NCI-H2227 (cell line): ENCODE data around the gene CUL2.
A peak's percentile ranks its signal among the peaks of the same experiment; 100 is the strongest.
"Not testable (repeated sequence)": the region's sequence is repeated elsewhere in the genome, so short reads cannot be mapped to it uniquely, and the experiment has no call there.

Experiments
- DNase-seq: peaks from one replicate; lab custom pipeline; 2025; ENCODE audit not compliant: unreplicated experiment; lab: John Stamatoyannopoulos, UW

Gene CUL2

DNA sequence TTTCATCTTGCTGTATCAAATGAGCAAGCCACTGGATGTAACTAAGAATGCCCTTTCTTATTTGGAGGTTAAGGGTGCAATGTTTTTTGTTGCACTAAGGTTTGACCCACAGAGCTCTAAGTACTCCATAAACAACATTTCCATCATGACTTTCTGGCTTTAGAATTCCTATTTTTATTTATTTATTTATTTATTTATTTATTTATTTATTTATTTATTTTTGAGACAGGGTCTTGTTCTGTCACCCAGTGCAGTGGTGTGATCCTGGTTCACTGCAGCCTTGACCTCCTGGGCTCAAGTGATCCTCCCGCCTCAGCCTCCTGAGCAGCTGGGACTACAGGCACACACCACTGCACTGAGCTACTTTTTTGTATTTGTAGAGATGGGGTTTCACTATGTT is 9.9 kb downstream of the CUL2 start:
- not testable (repeated sequence) for DNase-seq

GRCh38 chr10:35079763-35080162 is 10.4 kb downstream of the CUL2 start:
- DNase-seq: no peak

DNA sequence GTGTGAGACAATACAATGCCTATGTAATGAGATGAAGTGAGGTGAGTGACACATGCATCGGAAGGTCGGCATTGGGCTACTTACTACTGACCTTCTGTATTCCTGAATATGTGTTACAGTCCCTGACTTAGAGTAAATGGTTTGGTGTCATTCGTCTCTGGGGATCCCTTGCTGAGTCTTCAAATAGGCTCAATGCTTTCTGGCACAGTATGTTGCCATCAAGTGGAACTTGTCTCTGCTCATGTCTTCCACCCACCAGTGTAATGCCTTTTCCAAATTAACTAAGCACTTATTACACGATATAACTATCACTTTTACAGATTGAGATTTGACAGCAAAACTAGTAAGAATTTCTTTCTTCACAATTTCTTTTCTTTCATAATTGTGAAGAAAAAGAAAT is 10.9 kb downstream of the CUL2 start:
- DNase-seq: no peak

DNA sequence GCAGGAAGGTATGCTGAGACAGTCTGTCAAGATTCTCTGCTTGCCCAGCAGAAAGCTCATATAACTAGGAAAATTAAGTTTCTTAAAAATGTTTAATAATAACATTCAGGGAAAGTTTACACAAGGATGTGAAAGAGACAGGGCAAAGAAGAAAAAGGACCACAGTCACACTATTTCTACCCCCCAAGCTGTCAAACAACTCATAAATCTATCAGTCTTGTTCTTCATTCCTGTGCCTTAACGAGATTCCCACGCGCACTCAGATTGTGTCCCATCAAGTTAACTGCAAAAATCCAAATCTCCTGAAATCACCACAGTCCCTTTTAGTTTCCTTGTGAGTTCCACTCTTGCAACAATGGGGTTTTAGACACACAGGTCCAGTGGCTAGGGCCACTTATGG is 14.9 kb downstream of the CUL2 start:
- no peak for DNase-seq

- no peak for DNase-seq
These were observed 15.9 kb downstream of the CUL2 start for GRCh38 chr10:35074266-35074665.

DNA sequence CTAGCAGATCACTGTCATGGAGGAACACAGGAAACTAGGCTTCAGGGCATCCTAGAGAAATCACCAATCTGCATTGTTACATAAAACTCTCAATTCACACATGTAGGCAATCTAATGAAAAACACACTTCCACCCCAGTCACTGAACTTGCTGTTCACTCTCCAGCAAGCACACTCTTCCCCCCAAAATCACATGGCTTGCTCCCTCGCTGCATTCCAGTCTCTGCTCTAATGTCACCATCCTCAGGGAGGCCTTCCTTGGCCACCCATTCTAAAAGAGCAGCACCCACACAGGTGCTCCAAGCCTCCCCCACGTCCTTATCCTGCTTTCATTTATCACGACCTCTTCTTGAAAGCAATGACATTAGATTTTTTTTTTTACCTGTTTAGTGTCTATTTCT is 19.6 kb downstream of the CUL2 start:
- DNase-seq: no peak

DNA sequence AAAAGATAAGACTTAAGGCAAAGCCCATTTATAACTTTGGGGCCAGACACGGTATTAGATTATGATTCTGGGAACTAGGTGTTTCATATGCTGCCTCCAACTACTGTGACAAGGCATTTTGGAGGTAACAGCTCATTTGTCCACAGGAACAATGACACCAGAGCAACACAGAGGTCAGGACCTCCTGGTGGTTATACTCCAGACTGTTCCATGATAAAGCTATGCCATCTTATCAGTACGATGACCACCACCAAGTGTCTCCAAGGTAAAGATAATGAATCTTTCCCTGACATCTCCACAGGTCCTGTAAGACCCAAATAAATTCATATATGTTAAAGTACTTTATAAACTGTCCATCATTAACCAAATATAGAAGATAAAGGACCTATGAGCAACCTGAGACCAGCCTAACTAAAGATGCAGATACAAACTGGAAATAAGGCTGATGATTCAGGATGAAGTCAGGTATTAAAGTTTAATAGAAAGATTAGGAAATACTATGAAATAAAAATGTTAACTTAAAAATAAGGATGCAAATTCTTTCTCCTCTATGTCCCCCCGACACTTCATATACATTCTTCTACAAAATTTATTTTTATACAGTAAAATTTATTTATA is 26.2 kb downstream of the CUL2 start:
- DNase-seq: no peak

DNA sequence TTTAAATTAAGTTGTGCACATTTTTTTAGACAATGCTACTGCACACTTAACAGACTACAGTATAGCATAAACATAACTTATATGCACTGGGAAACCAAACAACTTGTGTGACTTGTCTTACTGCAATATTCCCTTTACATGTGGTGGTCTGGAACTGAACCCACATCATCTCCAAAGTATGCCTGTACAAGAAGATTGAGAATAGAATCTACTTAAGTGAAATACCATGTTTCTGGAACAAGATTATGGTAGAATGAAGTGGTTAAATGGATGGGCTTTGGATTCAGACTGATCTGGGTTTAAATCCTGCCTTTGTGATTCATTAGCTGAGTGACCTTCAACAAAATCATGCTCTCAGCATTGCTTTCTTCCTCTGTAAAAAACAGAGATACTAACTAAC is 30.7 kb downstream of the CUL2 start:
- DNase-seq: no peak

- DNase-seq: no peak
These were observed 31.5 kb downstream of the CUL2 start for GRCh38 chr10:35058686-35059085.

DNA sequence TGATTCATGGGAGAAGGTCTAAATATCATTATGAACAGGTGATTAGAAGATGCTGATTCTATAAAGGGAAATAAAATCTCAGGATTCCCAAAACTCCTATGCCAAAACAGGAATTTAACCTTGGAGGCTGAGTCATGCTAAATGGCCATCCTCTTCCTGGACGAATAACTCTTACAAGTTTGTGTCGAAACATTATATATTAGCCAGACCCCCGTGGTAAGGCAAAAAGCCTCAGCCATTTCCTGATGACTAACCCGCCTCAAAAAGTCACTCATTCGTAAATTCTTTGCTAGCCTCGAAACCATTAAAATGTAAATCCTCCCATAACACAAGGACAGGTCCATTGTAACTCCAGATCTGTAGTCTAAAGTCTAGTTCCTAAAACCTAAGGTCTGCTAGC is 32.0 kb downstream of the CUL2 start:
- no peak for DNase-seq

- no peak for DNase-seq
These were observed 33.5 kb downstream of the CUL2 start for GRCh38 chr10:35056686-35057085.

DNA sequence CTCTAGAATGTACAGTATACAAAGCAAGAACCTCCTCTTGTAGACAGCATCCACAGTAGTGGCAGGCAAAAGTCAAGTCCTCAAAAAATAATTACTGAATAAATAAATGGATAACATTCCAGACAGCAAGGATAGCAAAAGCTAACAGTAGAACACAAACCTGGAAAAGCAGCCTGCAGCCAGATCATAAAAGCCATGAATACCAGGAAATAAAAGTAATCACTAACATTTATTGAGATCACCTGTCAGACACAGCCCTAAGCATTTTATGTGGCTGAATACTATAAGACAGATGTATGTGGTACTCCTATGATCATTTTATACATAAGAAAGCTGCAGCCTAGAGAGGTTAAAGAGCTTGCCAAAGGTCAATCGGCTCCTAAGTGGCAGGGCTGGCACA is 34.0 kb downstream of the CUL2 start:
- DNase-seq: no peak

DNA sequence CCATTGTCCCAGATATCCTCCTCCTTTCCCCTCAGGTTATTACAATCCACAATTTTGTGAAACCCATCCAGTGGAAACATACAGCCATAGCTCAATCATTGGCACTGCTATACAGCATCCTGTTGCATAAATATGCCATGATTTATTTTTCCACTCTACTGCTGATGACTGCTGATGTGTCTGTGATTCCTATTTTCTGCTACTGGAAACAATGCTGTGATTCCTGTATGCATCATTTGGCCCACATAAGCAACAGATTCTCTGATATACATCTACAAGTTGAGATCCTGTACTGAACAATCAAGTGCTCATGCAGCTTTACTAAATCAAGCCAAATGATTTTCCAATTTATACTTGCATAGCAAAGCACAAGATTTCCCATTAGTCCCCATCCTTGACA is 39.6 kb downstream of the CUL2 start:
- no peak for DNase-seq

DNA sequence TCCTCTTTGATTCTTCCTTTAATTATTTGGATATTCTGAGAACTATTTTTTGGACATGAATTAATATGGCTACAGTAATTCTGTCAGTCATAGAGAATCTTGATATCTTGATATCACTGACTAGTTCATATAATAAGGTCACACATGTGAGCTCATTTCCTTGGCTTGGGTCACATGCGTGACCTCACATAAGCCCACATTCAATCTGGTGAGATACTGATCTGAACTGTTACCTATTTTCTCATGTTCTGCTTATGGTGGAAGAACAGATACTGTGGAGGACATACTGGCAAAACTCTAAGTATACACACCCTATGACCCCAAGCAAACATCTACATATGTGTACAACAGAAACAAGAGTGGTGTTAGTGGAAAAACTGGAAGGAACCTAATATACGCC is 44.1 kb downstream of the CUL2 start:
- DNase-seq: no peak

DNA sequence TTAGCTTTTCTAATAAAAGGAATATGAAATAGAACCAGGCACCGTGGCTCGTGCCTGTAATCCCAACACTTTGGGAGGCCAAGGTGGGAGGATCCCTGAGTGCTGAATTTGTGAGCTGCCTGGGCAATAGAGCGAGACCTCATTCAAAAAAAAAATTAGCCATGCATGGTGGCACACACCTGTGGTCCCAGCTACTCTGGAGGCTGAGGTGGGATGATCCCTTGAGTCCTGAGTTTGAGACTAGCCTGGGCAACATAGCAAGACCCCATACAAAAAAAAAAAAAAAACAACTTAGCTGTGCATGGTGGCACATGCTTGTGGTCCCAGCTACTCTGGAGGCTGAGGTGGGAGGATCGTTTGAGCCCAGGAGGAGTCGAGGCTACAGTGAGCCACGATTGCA is 44.9 kb downstream of the CUL2 start:
- DNase-seq: not testable (repeated sequence)

DNA sequence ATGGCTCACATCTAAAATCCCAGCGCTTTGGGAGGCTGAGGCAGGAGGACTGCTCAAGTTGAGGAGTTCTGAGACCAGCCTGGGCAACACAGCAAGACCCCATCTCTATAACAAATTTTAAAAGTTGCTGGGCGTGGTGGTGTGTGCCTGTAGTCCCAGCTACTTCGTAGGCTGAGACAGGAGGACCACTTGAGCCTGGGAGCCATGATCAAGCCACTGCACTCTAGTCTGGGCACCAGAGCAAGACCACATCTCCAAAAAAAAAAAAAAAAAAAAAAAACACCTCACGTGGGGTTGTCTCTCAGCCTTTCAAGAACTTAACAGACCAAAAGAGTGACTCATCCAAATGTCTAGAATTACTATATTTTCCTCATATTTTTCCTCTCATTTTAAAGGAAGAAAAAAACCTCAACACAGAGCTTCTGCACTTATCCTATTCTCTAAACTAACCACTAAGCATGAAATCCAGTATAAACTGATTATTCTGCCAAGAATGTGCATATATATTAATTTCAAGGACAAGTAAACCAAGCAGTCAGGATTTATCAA is 46.3 kb downstream of the CUL2 start:
- no peak for DNase-seq

DNA sequence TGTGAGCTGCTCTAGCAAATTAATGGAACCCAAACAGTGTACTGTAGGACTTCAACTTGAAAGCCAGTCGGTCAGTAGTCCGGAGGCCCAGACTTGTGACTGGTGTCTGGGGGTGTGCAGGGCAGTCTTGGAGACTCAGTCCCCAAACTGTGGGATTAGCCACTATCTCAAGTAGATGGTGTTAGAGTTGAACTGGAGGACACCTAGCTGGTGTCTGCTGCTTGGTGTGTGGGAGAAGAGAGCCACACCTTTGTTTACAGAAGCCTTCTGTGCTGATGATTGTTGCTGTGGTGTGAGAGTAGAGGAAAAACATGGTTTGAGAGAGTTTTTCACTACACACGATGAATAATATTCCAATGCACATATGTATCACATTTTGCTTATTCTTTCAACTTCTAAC is 47.4 kb downstream of the CUL2 start:
- DNase-seq: no peak

- no peak for DNase-seq
These were observed 48.6 kb downstream of the CUL2 start for GRCh38 chr10:35041502-35041879.

DNA sequence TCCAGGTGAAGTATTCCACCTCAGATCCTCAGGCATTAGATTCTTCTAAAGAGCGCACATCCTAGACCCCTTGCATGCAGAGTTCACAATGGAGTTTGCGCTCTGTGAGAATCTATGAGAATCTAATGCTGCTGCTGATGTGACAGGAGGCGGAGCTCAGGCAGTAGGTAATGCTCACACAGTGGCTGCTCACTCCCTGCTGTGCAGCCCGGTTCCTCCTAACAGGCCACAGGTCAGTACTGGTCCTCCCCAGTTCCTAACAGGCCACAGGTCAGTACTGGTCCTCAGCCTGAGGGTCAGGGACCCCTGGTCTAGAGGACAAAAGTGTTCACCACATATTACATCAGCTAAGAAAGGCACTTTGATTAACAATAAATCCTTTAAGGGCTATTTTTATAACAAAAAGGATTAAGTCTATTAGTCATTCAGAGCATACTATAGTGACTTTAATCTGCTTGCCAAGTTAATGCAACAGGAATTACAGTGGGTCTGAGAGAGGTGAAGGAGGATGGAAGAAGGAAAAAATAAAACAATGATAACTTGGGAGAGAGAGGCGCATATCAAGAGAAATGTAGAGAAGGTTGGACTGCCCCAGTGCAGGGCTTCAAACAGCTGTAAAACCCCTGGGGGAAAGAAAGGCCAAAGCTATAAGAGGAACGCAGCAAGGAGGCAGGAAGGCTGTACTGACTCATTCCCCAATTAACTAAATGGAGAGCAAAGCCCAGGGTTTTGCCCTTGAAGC is 49.2 kb downstream of the CUL2 start:
- no peak for DNase-seq

- DNase-seq: no peak
These were observed 53.0 kb downstream of the CUL2 start for GRCh38 chr10:35037104-35037503.

DNA sequence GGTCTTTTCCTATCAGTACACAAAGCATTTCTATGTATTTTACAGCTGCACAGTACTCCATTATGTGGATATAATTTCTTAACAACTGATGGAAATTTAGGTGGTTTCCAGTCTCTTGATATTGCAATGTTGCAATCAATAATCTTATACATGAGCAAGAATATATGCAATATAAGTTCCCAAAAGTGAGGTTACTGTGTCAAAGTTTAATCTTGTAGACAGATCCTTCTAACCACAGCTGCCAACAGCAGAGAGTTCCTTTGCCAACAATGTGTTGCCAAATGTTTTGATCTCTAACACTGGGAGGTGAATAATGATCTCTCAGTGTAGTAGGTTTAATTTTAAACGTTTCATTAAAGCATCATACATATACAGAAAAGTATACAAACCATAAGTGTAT is 54.5 kb downstream of the CUL2 start:
- no peak for DNase-seq

- peak; percentile 22 for DNase-seq
These were observed 62.6 kb downstream of the CUL2 start for GRCh38 chr10:35027567-35027966.

DNA sequence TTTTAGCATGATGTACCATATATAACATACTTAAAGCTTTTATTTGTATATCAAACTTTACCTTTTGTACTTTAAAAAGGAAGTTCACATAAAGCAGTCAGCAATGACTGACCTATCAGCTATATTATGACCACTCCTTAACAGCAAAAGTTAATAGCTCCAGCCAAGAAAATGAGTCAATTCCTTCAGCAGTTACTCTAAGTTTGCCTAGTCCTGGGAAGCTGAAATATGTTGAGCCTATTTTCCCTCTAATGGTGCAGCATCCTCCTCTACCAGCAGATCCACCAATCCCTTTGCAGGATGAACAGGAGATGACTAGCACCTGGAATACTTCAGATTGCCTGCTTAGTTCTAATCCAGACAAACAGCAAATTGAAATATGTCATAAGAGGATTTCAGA is 64.2 kb downstream of the CUL2 start:
- no peak for DNase-seq
